ENCODE results near the gene CSRP3. TPM values are rescaled to one million over a fixed set of nuclear protein-coding genes. Genes with fewer than 3 reads are reported as not detected.

The CSRP3 gene
- total RNA-seq, 1 donor from 2014 or later, result 62.6 TPM

Other genes with a start within 250 kb of the CSRP3 start
- gene MRGPRX2, start 141.3 kb downstream of the CSRP3 start, total RNA-seq, result 0.49 TPM
- 18.2 TPM for gene ZDHHC13, start 84.8 kb downstream of the CSRP3 start, total RNA-seq
- gene E2F8, start 39.0 kb upstream of the CSRP3 start, total RNA-seq, result 2.7 TPM